SU-DHL-6 (cell line): ENCODE data around the gene KIF13A.
"Not testable (repeated sequence)": the region's sequence is repeated elsewhere in the genome, so short reads cannot be mapped to it uniquely, and the experiment has no call there.

Experiments used
- H2AFZ ChIP-seq: fragments of 200-600 bp; sonication (generic); 2 replicates; pipeline ENCODE4 v1.6.1; 2014; ENCODE audit warnings: low read depth, mild to moderate bottlenecking, moderate library complexity, mixed read lengths, antibody characterized with exemption, low read length; ENCODE audit not compliant: severe bottlenecking
- H3F3A ChIP-seq: fragments of 200-600 bp; shearing (Covaris generic); 2 replicates; pipeline ENCODE4 v1.6.0; 2016; ENCODE audit warnings: antibody characterized with exemption, mild to moderate bottlenecking; ENCODE audit not compliant: insufficient read depth
- H3K27ac ChIP-seq: fragments of 200-600 bp; sonication (generic); 2 replicates; pipeline ENCODE4 v1.5.1; 2016; ENCODE audit warnings: low read depth, mild to moderate bottlenecking, low read length, moderate library complexity, mixed read lengths
- H3K27me3 ChIP-seq: fragments of 200-600 bp; sonication (generic), shearing (Covaris generic); 2 replicates; pipeline ENCODE4 v1.6.0; 2014; ENCODE audit warnings: mild to moderate bottlenecking, low read length
- H3K36me3 ChIP-seq: fragments of 200-600 bp; sonication (generic); 2 replicates; pipeline ENCODE4 v1.6.1; 2014; ENCODE audit warnings: mild to moderate bottlenecking, low read length, mixed read lengths
- H3K4me2 ChIP-seq: fragments of 300-600, 200-600 bp; shearing (Covaris generic), sonication (generic); 2 replicates; pipeline ENCODE4 v1.6.0; 2014; ENCODE audit warnings: low read length, low read depth, mild to moderate bottlenecking; ENCODE audit not compliant: poor library complexity, severe bottlenecking
- H3K4me3 ChIP-seq: fragments of 200-600 bp; sonication (generic); 2 replicates; pipeline ENCODE4 v1.5.1; 2014; ENCODE audit warnings: antibody characterized with exemption, low read length, mild to moderate bottlenecking, mixed read lengths; ENCODE audit not compliant: insufficient read depth, poor library complexity, severe bottlenecking
- H3K79me2 ChIP-seq: fragments of 200-600 bp; sonication (generic); 2 replicates; pipeline ENCODE4 v1.6.1; 2014; ENCODE audit warnings: mild to moderate bottlenecking, low read length, moderate library complexity; ENCODE audit not compliant: insufficient read depth
- H3K9ac ChIP-seq: fragments of 200-600 bp; sonication (generic); 2 replicates; pipeline ENCODE4 v1.7.0; 2014; ENCODE audit warnings: mild to moderate bottlenecking, low read length
- H3K9me2 ChIP-seq: fragments of 200-600 bp; sonication (generic); replicated peaks from 2 replicates; pipeline ENCODE4 v1.6.1; 2014; ENCODE audit warnings: low read length; ENCODE audit not compliant: insufficient read depth
- H3K9me3 ChIP-seq: fragments of 200-600 bp; sonication (generic); 2 replicates; pipeline ENCODE4 v1.6.1; 2014; ENCODE audit warnings: low read length, mixed read lengths; ENCODE audit not compliant: insufficient read depth
- H4K20me1 ChIP-seq: fragments of 200-600 bp; sonication (generic); 2 replicates; pipeline ENCODE4 v1.6.1; 2014; ENCODE audit warnings: low read depth, mild to moderate bottlenecking, antibody characterized with exemption, low read length, moderate library complexity, mixed read lengths
- CTCF ChIP-seq: fragments of 200-600 bp; sonication (generic); IDR thresholded peaks from one replicate; pipeline ENCODE4 v1.5.1; 2017; ENCODE audit warnings: antibody characterized with exemption, mild to moderate bottlenecking, low read length, moderate library complexity; ENCODE audit not compliant: insufficient read depth, poor library complexity, severe bottlenecking
- EZH2phosphoT487 ChIP-seq: fragments of 200-600 bp; sonication (generic), shearing (Covaris generic); conservative IDR thresholded peaks from 2 replicates; pipeline ENCODE4 v1.6.1; 2018; ENCODE audit warnings: mild to moderate bottlenecking, antibody characterized with exemption, low read length, moderate library complexity, mixed read lengths

KIF13A gene

DNA sequence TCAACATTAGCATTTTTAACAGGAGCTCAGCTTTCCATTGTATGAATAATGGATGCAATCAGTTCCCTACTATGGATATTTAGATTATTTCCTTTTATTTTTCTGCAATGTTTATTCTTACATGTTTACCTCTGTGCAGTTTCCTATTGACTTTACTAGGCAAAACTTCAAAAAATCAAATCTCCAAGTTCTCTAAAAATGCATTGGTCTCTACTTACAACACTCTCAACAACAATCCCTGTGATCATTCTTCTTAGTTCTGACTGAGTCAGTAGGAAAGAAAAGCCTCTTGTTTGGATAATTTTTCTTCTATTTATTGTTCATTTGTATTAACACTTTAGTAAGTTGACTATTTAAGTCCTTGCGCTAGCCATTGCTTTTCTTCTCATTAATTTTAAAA, 126.1 kb downstream of the KIF13A start:
- TF ChIP-seq CTCF: no peak
- no peak for TF ChIP-seq EZH2phosphoT487
- no peaks in the 10 kb centered on the region for H3K9me3 ChIP-seq
- H3K36me3 ChIP-seq: no peaks in the 10 kb centered on the region
- no peak overlapping the region for H3K27ac ChIP-seq
- H2AFZ ChIP-seq: no peak overlapping the region
- no peaks in the 10 kb centered on the region for H3F3A ChIP-seq
- H3K4me2 ChIP-seq: no peak overlapping the region
- no peaks in the 10 kb centered on the region for H4K20me1 ChIP-seq
- H3K4me3 ChIP-seq: no peak overlapping the region
- H3K27me3 ChIP-seq: no peaks in the 10 kb centered on the region
- H3K9me2 ChIP-seq: no peaks in the 10 kb centered on the region
- H3K9ac ChIP-seq: no peak overlapping the region
- no peaks in the 10 kb centered on the region for H3K79me2 ChIP-seq

DNA sequence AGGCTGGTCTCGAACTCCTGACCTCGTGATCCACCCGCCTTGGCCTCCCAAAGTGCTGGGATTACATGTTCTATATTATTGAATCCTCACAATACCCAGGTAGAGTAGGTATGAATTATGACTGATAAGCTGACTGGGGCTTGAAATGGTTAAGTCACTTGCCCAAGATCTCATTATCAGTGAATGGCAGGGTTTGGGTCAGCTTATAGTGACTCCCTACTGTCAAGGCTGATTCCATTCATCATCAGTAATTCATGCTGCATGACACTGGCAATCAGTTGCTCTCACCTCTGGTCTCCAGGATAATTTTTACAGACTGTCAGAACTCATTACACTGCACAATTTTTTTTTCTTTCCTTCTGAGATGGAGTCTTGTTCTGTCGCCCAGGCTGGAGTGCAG, 127.6 kb downstream of the KIF13A start:
- H3K27me3 ChIP-seq: no peaks in the 10 kb centered on the region
- H3K4me3 ChIP-seq: no peak overlapping the region
- TF ChIP-seq EZH2phosphoT487 (no peak), CTCF (no peak)
- H3K4me2 ChIP-seq: no peak overlapping the region
- no peaks in the 10 kb centered on the region for H3K9me3 ChIP-seq
- H3F3A ChIP-seq: no peaks in the 10 kb centered on the region
- no peak overlapping the region for H2AFZ ChIP-seq
- H3K27ac ChIP-seq: no peak overlapping the region
- H3K79me2 ChIP-seq: no peaks in the 10 kb centered on the region
- no peaks in the 10 kb centered on the region for H3K9me2 ChIP-seq
- no peak overlapping the region for H3K9ac ChIP-seq
- no peaks in the 10 kb centered on the region for H4K20me1 ChIP-seq
- H3K36me3 ChIP-seq: no peaks in the 10 kb centered on the region

DNA sequence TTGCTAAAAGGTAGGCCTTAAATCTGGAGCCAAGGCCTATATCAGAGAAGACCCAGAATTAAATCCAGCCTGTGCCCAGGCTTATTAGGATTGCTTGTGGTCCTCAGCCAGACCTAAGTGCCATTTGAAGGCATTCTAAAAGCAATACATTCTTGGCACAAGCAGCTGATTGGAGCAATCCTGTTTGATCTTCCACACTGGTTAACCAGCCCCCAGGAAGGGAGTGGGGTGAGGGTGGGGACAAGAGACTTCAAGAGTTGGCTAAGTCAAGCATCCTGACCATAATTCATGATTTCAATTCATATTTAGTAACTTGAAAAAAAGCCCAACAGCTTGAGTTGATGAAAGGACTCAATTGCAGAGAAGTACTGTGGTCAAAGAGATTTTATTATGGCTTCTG, 128.9 kb downstream of the KIF13A start:
- H3K27me3 ChIP-seq: no peaks in the 10 kb centered on the region
- no peaks in the 10 kb centered on the region for H3K79me2 ChIP-seq
- H3K9ac ChIP-seq: no peak overlapping the region
- TF ChIP-seq EZH2phosphoT487 (no peak), CTCF (no peak)
- H3K4me2 ChIP-seq: no peak overlapping the region
- no peaks in the 10 kb centered on the region for H4K20me1 ChIP-seq
- no peaks in the 10 kb centered on the region for H3K9me3 ChIP-seq
- H3F3A ChIP-seq: no peaks in the 10 kb centered on the region
- H3K27ac ChIP-seq: no peak overlapping the region
- no peak overlapping the region for H2AFZ ChIP-seq
- no peaks in the 10 kb centered on the region for H3K9me2 ChIP-seq
- H3K4me3 ChIP-seq: no peak overlapping the region
- H3K36me3 ChIP-seq: no peaks in the 10 kb centered on the region

- H3K27ac ChIP-seq, H3F3A ChIP-seq, H3K4me2 ChIP-seq, H3K36me3 ChIP-seq, H3K79me2 ChIP-seq, H3K4me3 ChIP-seq, H3K9me2 ChIP-seq, H4K20me1 ChIP-seq, H2AFZ ChIP-seq, H3K9me3 ChIP-seq, H3K27me3 ChIP-seq, H3K9ac ChIP-seq: not testable (repeated sequence)
Measured at GRCh38 chr6:17857188-17857587, 130.2 kb downstream of the KIF13A start.
